ES-I3 (cell line): ENCODE results near the gene G2E3.
"Not testable (repeated sequence)": the region's sequence is repeated elsewhere in the genome, so short reads cannot be mapped to it uniquely, and the experiment has no call there.

ENCODE experiments used
- H3K36me3 ChIP-seq: 2 replicates; pipeline ENCODE4 v1.6.1; 2013; ENCODE audit warnings: mild to moderate bottlenecking, low read length, control low read depth, moderate library complexity; ENCODE audit not compliant: insufficient read depth
- H3K4me1 ChIP-seq: 2 replicates; pipeline ENCODE4 v1.6.1; 2013; ENCODE audit warnings: mild to moderate bottlenecking, control low read depth, low read length; ENCODE audit not compliant: insufficient read depth
- H3K9ac ChIP-seq: 2 replicates; pipeline ENCODE4 v1.6.1; 2013; ENCODE audit warnings: low read depth, mild to moderate bottlenecking, low read length, moderate library complexity
- H3K9me3 ChIP-seq: 2 replicates; pipeline ENCODE4 v1.6.1; 2013; ENCODE audit warnings: mild to moderate bottlenecking, low read length, moderate library complexity; ENCODE audit not compliant: control insufficient read depth, insufficient read depth

The G2E3 gene

GRCh38 chr14:30541318-30541717, 17.6 kb upstream of the G2E3 start:
- Histone ChIP-seq H3K9ac (no peak overlapping the region), H3K36me3 (no peaks in the 10 kb centered on the region), H3K9me3 (no peaks in the 10 kb centered on the region), H3K4me1 (no peaks in the 10 kb centered on the region)

- H3K9me3 ChIP-seq, H3K36me3 ChIP-seq, H3K9ac ChIP-seq, H3K4me1 ChIP-seq: not testable (repeated sequence)
Measured at GRCh38 chr14:30546735-30547134, 12.2 kb upstream of the G2E3 start.

- H3K9ac ChIP-seq: no peak overlapping the region
- H3K9me3 ChIP-seq: no peaks in the 10 kb centered on the region
- peaks cover 9% of the 10 kb centered on the region; the same call in 1 of the 2 replicates for H3K4me1 ChIP-seq
- H3K36me3 ChIP-seq: no peaks in the 10 kb centered on the region
Measured at GRCh38 chr14:30547388-30548048, 11.4 kb upstream of the G2E3 start.

- Histone ChIP-seq H3K4me1 (peaks cover 9% of the 10 kb centered on the region; the same call in 1 of the 2 replicates), H3K9me3 (no peaks in the 10 kb centered on the region), H3K9ac (no peak overlapping the region), H3K36me3 (no peaks in the 10 kb centered on the region)
Measured at GRCh38 chr14:30550335-30550734, 8.6 kb upstream of the G2E3 start.

- H3K9ac ChIP-seq: no peak overlapping the region
- no peaks in the 10 kb centered on the region for H3K36me3 ChIP-seq
- peaks cover 9% of the 10 kb centered on the region; the same call in 1 of the 2 replicates for H3K4me1 ChIP-seq
- no peaks in the 10 kb centered on the region for H3K9me3 ChIP-seq
Measured at GRCh38 chr14:30551460-30551859, 7.5 kb upstream of the G2E3 start.

- Histone ChIP-seq H3K4me1 (peaks cover 9% of the 10 kb centered on the region; the same call in 1 of the 2 replicates), H3K9ac (no peak overlapping the region), H3K9me3 (no peaks in the 10 kb centered on the region), H3K36me3 (no peaks in the 10 kb centered on the region)
Measured at GRCh38 chr14:30553311-30553989, 5.5 kb upstream of the G2E3 start.

GRCh38 chr14:30558362-30558674, 640 bp upstream of the G2E3 start:
- H3K36me3 ChIP-seq: 0 out of 2 replicates have a peak, but pooled peaks cover 2% of the 10 kb centered on the region
- peak overlapping the region; percentile 99 for H3K9ac ChIP-seq
- no peaks in the 10 kb centered on the region for H3K9me3 ChIP-seq
- peaks cover 8% of the 10 kb centered on the region; the same call in 1 of the 2 replicates for H3K4me1 ChIP-seq

GRCh38 chr14:30559638-30560091, 707 bp downstream of the G2E3 start:
- H3K9me3 ChIP-seq: no peaks in the 10 kb centered on the region
- H3K4me1 ChIP-seq: peaks cover 8% of the 10 kb centered on the region; the same call in 1 of the 2 replicates
- H3K36me3 ChIP-seq: 0 out of 2 replicates have a peak, but pooled peaks cover 3% of the 10 kb centered on the region
- H3K9ac ChIP-seq: peak overlapping the region; percentile 99

GRCh38 chr14:30560581-30560980, 1.6 kb downstream of the G2E3 start:
- Histone ChIP-seq H3K9me3 (no peaks in the 10 kb centered on the region), H3K9ac (peak overlapping the region; percentile 99; the same call in 1 of the 2 replicates), H3K36me3 (0 out of 2 replicates have a peak, but pooled peaks cover 3% of the 10 kb centered on the region), H3K4me1 (peaks cover 8% of the 10 kb centered on the region; the same call in 1 of the 2 replicates)

- peaks cover 12% of the 10 kb centered on the region; the same call in 1 of the 2 replicates for H3K4me1 ChIP-seq
- no peak overlapping the region for H3K9ac ChIP-seq
- H3K36me3 ChIP-seq: 0 out of 2 replicates have a peak, but pooled peaks cover 3% of the 10 kb centered on the region
- no peaks in the 10 kb centered on the region for H3K9me3 ChIP-seq
Measured at GRCh38 chr14:30564235-30564867, 5.4 kb downstream of the G2E3 start.

- H3K36me3 ChIP-seq: 0 out of 2 replicates have a peak, but pooled peaks cover 3% of the 10 kb centered on the region
- H3K4me1 ChIP-seq: peaks cover 15% of the 10 kb centered on the region; the same call in 1 of the 2 replicates
- no peaks in the 10 kb centered on the region for H3K9me3 ChIP-seq
- H3K9ac ChIP-seq: no peak overlapping the region
Measured at GRCh38 chr14:30564868-30565248, 5.9 kb downstream of the G2E3 start.

GRCh38 chr14:30569216-30569902, 10.4 kb downstream of the G2E3 start:
- H3K4me1 ChIP-seq: peaks cover 12% of the 10 kb centered on the region
- H3K9ac ChIP-seq: no peak overlapping the region
- H3K9me3 ChIP-seq: no peaks in the 10 kb centered on the region
- H3K36me3 ChIP-seq: no peaks in the 10 kb centered on the region

- no peak overlapping the region for H3K9ac ChIP-seq
- H3K4me1 ChIP-seq: peaks cover 17% of the 10 kb centered on the region
- no peaks in the 10 kb centered on the region for H3K9me3 ChIP-seq
- no peaks in the 10 kb centered on the region for H3K36me3 ChIP-seq
Measured at GRCh38 chr14:30569903-30570226, 10.9 kb downstream of the G2E3 start.

GRCh38 chr14:30572237-30572636, 13.3 kb downstream of the G2E3 start:
- peaks cover 23% of the 10 kb centered on the region for H3K4me1 ChIP-seq
- no peaks in the 10 kb centered on the region for H3K36me3 ChIP-seq
- no peaks in the 10 kb centered on the region for H3K9me3 ChIP-seq
- H3K9ac ChIP-seq: no peak overlapping the region
